ENCODE results near the gene SLC7A8.

SLC7A8 gene

DNA sequence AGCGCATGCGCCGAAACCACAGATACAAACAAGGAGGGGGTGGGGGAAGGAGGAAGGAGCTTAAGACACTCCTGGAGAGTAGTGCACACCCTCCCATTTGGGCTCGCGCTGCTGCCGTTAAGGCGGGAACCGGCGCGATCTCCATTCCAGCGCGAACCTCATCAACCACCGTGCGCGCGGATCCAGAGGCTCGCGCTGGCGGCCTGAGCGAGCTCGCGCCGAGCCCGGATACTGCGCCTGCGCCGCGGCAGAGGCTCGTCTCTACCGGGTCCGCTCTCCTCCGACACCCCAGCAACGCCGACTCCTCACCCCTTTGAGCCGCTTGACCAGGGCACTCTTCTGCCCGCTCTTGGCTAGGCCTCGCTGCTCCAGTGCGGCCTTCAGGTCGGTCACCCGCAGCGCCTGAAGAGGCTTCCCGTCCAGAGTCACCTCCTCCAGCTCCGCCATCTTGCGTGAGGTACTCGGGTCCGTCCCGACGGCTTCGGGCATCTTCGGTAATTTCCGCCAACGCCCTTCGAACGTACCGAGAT, 88.7 kb downstream of the SLC7A8 start, which contains the start of gene ACIN1:
TSS of gene ACIN1 (minus strand) at position 471 of the 530 bp plus-strand sequence. CDS start at position 447, 24 bp downstream.
- DNase-seq (ENCODE audit: low read depth in 2 of 2): peak in 1 of 2 donors; percentile 67

DNA sequence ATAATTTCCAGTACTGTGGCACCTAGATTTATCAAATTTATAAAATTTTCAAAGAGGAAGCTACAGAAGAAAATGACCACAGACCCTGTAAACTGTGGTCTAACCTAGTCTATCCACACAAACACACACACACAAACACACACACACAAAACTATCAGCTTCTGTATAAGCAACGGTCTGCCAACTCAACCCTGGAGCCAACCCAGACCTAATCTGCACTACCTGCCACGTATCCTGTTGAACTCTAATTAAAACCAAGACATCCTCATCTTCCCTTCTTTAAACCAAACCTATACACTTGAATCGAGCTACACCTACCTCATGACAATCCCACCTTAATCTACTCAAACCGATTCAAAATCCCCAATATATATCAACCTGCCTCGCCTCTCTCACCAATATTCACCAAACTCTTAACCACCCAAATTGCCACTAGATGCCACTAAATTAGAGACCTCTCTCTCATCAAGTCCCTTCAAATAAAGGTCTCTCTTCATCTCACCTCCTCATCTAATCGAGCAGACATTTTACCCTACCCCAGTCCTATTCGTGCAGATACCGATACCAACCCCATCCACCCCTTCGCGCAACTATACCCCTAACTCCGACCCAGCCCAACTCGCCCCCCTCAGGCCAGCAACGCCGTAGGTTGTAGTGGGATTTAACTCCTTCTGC, 89.3 kb downstream of the SLC7A8 start:
- peak in 1 of 2 donors; percentile 61 for DNase-seq (ENCODE audit: low read depth in 2 of 2)

DNA sequence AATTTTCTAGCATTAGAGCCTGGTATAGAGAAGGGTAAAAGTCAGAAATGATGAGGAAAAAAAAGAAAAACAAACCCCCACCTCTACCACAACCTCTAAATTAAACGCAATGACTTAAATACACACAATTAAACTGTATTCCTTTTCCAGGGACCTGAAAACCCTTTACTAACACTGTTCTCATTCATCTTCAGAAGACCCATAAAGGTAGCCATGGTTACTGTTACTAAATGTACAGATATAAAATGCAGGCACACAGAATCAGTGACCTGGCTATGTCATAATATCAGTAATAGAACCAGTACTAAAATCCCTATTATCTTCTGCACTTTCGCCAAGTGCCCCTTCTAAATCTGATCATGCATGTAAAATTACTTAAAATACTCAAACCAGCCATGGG, 89.9 kb downstream of the SLC7A8 start:
- no peak for DNase-seq (ENCODE audit: low read depth in 2 of 2)

DNA sequence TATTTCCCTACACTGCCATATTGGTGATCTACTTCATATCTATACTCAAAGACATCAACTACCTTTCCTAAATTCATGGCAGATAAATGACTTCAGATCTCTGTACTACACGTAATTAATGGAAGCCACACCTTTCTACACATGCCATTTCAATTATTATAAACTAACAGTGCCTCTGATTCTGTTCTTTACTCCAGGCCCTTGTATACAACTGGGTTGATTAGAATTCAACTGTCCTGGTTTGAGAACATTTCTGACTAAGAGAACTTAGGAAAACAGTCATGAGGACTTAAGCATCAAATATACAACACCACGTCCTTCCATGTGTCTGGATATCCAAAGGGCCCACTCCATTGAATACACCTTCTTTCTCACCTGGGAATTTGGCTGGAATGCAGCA, 90.4 kb downstream of the SLC7A8 start:
- no peak for DNase-seq (ENCODE audit: low read depth in 2 of 2)

DNA sequence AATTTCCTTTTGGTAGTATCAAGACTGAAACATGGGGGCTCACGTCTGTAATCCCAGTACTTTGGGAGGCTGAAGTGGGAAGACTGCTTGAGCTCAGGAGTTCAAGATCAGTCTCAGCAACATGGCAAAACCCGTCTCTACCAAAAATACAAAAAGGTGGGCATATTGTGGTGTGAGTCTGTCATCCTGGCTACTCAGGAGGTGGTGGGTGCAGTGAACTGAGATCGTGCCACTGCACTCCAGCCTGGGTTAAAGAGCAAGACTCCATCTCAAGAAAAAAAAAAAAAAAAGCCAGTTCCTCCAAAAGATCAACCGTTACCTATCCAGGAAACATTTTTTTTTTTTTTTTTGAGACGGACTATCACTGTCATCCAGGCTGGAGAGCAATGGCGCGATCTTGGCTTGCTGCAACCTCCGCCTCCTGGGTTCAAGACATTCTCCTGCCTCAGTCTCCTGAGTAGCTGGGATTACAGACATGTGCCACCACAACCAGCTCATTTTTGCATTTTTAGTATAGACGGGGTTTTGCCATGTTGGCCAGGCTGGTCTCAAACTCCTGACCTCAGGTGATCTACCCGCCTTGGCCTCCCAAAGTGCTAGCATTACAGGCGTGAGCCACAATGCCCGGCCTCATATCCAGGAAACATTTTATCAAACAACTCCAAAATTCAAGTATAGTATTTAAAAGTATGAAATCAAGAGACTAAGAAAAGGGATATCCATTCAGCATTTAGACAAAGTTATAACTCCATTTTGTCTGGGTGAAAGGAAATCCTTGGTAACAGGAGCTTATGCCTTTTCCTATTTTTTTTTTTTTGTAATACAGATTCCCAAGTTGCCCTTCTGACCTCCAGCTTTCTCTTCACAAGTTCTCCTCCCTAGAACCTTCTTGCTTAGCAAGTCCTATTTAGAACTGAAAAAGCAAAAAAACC, 91.9 kb downstream of the SLC7A8 start:
- no peak for DNase-seq (ENCODE audit: low read depth in 2 of 2)

DNA sequence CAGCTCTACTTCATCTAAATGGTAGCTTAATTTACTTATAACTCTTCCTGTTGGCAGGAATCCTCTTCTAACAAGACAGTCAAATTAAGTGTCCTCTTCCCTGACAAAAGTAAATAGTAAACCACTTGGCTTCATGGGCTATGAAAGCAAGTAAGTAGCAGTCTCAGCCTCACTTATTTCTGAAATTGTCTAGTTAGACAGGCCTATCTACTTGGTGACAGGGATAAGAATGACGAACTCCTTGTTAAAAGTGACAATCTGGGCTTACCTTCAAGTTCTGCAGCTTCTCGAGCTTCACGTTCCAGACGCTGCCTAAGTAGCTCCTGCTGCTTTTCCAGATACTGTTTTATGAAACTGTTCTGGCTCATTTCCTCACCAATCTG, 93.2 kb downstream of the SLC7A8 start:
- no peak for DNase-seq (ENCODE audit: low read depth in 2 of 2)

DNA sequence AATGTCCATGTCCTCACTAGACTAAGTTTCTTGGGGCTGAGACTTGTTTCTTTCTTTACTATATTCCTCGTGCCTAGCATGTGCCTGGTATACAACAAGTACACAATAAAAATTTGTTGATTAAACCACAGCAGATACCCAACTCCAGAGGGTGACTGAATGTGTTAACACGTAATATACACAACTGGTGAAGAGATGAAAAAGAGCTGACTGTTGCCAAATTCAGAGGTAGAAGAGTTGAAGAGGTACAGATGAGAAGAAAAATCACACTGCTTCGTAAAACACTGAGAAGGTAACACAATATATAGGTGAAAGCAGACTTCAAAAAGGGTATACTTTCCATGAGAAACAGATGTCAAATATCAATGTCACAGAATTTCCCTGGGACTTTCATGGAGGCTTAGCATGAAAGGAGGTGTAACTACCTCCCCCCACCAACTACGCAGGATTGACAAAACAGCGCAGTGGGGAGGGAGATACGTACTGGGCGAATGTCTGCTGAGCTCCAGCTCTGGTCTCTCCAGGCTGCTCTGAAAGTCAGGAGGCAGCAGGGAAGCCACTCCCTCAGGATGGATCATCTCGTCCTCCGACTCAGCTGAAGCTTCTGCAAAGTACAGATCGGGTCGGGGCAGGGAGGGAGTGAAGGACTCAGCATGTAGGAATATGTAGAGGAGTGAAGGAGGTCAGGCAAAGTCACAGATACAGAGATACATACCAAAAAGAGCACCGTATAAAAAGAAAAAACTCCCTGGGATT, 93.8 kb downstream of the SLC7A8 start:
- no peak for DNase-seq (ENCODE audit: low read depth in 2 of 2)

DNA sequence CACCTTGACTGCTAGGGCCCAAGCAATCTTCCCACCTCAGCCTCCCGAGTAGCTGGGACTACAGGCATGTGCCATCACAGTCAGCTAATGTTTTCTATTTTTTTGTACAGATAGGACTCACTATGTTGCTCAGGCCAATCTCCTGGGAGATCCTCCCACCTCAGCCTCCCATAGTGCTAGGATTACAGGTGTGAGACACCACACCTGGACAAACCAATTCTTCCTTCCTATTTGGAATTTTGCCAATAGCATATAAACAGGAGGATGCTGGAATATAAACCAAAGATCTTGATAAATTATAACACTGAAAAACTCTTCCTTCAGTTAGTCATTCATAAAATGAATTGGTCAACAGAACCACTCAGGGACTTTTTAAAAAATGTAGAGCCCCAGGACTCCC, 96.9 kb downstream of the SLC7A8 start:
- no peak for DNase-seq (ENCODE audit: low read depth in 2 of 2)

DNA sequence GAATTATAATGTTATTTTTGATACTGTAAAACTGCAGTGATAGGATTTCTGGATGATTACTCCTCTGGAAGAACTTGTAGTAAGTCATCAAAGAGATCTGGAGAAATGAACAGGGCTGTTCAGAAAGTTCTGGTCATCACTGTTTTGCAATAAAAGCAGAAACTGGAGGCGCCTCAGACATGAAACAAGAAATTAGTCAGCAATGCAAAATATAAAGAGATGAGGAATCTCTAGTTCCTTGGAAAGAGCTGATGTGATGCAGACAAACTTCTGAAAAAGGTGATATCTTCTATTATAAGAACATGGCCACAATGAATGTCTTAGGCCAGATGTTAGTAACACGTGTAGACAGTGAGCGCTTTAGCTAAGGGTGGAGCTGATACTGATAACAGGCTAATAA, 98.0 kb downstream of the SLC7A8 start:
- no peak for DNase-seq (ENCODE audit: low read depth in 2 of 2)

DNA sequence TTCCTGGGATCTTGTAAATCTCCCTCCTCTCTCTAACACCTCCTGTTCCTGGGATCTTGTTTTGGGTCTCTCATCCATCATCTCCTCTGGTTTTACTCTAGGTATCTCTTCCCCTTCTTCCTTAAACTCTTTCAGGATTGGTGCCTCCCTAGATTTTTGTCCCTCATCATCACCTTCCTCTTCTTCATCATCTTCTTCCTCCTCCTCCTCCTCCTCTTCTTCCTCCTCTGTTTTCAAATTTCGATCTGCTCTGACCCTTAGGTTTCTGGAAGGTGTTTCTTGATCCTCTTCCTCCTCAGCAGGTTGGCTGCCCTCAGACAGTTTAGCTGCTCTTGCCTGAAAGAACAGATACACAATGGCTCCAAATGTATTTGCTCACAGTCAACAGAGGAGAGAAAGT, 103.0 kb downstream of the SLC7A8 start:
- DNase-seq (ENCODE audit: low read depth in 2 of 2): no peak

DNA sequence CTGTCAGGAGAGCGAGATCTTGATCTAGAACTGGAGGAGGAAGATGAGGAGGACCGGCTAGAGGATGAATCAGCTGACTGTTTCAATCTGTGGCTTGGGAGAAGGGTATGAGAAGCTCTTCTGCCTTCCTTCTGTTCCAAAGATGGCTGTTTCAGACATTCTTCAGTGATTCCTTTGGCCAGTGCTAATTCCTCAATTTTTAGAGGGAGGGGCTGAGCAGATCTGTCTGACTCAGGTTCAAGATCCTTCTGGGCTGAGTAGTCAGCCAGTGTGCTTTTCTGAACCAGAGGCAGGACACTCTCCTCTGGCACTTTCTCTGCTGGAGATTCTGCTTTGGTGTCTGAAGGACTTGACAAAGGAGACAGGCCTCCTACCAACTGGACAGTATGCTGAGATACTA, 103.7 kb downstream of the SLC7A8 start:
- no peak for DNase-seq (ENCODE audit: low read depth in 2 of 2)

DNA sequence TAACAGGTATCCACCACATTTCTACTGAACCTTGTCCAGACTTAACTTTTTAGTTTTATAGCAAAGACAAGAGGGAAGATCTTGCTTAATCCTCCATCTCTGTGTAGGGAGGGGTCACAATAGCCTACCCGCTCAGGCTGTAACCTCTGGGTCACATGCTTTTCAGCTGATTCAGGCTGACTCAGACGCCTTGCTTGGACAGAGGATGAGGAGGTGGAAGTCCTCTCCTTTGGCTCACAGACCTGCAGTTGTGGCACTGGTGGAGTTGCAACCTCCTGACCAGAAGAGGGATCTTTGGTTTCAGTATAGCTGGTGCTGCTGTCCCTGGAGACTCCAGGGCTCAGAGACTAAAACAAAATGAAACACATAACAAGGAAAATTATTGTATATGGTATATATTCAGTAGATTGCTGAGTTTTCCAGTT, 104.8 kb downstream of the SLC7A8 start:
- no peak for DNase-seq (ENCODE audit: low read depth in 2 of 2)

DNA sequence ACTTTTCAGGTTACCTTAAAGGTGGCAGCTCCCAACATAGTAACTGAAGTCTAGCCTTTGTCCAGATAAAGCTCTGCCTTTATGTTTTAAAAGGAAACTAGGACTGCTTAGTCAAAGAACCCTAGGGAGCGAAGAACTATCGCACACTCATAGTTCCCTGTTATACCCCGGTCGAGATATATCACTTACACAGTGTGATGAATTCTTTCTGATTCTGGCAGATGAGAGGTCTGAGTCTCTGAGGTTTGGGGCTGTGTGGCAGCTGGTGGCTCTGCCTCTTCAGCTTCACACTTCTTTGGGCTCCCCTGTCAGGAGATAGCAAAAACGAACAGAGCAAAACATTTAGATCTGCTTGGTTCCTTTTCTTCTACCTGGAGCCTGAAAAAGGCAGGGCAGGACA, 105.5 kb downstream of the SLC7A8 start:
- no peak for DNase-seq (ENCODE audit: low read depth in 2 of 2)

DNA sequence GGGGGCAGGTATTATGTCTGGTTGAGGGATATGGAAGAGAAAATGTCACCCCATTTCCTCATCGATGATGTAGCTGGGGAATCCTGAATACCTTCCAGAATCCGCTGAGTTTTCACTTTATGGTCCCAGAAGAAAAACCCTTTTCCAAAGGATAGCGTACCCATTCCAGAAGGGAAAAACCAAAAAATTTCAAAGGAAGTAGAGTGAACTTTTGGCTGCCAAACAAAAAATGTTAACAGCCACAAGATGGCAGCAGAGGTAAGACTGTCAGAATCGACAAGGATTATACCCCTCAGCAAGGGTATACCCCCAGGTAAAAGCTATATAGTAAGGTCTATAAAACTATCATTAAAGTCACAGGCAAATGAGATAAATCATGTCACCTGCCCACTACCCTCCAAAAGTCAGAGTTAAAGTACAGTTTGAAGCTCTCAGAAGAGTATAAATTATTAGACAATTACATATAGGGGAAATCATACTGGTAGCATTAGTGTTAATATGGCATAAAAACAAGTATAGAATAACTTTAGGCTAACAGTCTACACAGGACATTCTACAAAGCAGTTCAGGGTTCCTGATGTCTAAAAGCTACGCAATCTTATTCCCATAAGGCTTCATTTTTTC, 106.6 kb downstream of the SLC7A8 start:
- no peak for DNase-seq (ENCODE audit: low read depth in 2 of 2)
